H1 (cell line): ENCODE data around the gene PEX16. TPM values are rescaled to one million over a fixed set of nuclear protein-coding genes. Genes with fewer than 3 reads are reported as not detected.

Experiments
- ASH2L ChIP-seq: fragments of 200-600, 300-600 bp; sonication (generic); IDR thresholded peaks from one replicate; pipeline ENCODE4 v1.7.1; 2017; ENCODE audit warnings: low read length
- ATF2 ChIP-seq: IDR thresholded peaks from 2 replicates; pipeline ENCODE4 v1.6.1; 2012; ENCODE audit warnings: low read length, inconsistent platforms
- CREB1 ChIP-seq: IDR thresholded peaks from 2 replicates; pipeline ENCODE4 v1.6.1; 2012; ENCODE audit warnings: inconsistent platforms
- EGR1 ChIP-seq: IDR thresholded peaks from 2 replicates; pipeline ENCODE4 v1.6.1; 2011; ENCODE audit warnings: low read depth, low read length, borderline replicate concordance
- GABPA ChIP-seq: IDR thresholded peaks from 2 replicates; pipeline ENCODE4 v1.6.1; 2011; ENCODE audit warnings: mild to moderate bottlenecking, low read length, moderate library complexity, borderline replicate concordance; ENCODE audit not compliant: insufficient read depth
- KDM5A ChIP-seq: fragments of 200-600 bp; IDR thresholded peaks from 2 replicates; pipeline ENCODE4 v1.7.1; 2012; ENCODE audit warnings: mild to moderate bottlenecking, low read length, inconsistent platforms, mixed read lengths
- NANOG ChIP-seq: IDR thresholded peaks from 2 replicates; pipeline ENCODE4 v1.6.1; 2011; ENCODE audit warnings: low read length, low read depth, mild to moderate bottlenecking, inconsistent platforms; ENCODE audit not compliant: insufficient read depth, poor library complexity, severe bottlenecking
- POLR2A ChIP-seq, 2 experiments: IDR thresholded peaks; 1 replicate in 1 of 2; 2 replicates in 1 of 2; pipeline ENCODE4 v1.6.1; 2011; ENCODE audit warnings: low read depth in 2 of 2, low read length in 2 of 2, mild to moderate bottlenecking in 2 of 2; ENCODE audit errors: control extremely low read depth in 1 of 2
- POLR2AphosphoS5 ChIP-seq: IDR thresholded peaks from 2 replicates; pipeline ENCODE4 v1.6.1; 2011; ENCODE audit warnings: low read depth, low read length
- RBBP5 ChIP-seq: IDR thresholded peaks from 2 replicates; pipeline ENCODE4 v1.7.1; 2012; ENCODE audit warnings: low read depth, mild to moderate bottlenecking, inconsistent platforms, low read length, moderate library complexity, borderline replicate concordance
- SIN3A ChIP-seq, 2 experiments: IDR thresholded peaks in 1 of 2; conservative IDR thresholded peaks in 1 of 2; 2 replicates each; pipeline ENCODE4 v1.6.1; 2011 to 2012; ENCODE audit warnings: low read length in 2 of 2, improper control_type of control experiment in 1 of 2, low read depth in 1 of 2, mild to moderate bottlenecking in 1 of 2
- SIX5 ChIP-seq: IDR thresholded peaks from 2 replicates; pipeline ENCODE4 v1.6.1; 2011; ENCODE audit warnings: mild to moderate bottlenecking, low read depth, low read length
- TAF1 ChIP-seq: IDR thresholded peaks from 2 replicates; pipeline ENCODE4 v1.6.1; 2011; ENCODE audit warnings: mild to moderate bottlenecking, low read depth, low read length
- TAF7 ChIP-seq: optimal IDR thresholded peaks from 2 replicates; pipeline ENCODE3; 2011; ENCODE audit warnings: low read depth, mild to moderate bottlenecking, inconsistent platforms, low read length, moderate library complexity, borderline replicate concordance
- TCF12 ChIP-seq: IDR thresholded peaks from 2 replicates; pipeline ENCODE4 v1.6.1; 2011; ENCODE audit warnings: low read depth, mild to moderate bottlenecking, low read length
- TEAD4 ChIP-seq: IDR thresholded peaks from 2 replicates; pipeline ENCODE4 v1.6.1; 2012; ENCODE audit warnings: low read depth, low read length, inconsistent platforms, mixed read lengths
- polyA plus RNA-seq, 7 experiments: library from polyadenylated mRNA; depleted of rRNA in 3 of 7; stranded (reverse) in 5 of 7; unstranded in 2 of 7; fragments of >200 nt in 5 of 7; fragments of 200-250 nt in 2 of 7; gene quantifications; 1 replicate in 5 of 7; 2 replicates in 1 of 7; 4 replicates in 1 of 7; pipeline versions ENCODE4 v1.2.1 to v1.2.3, GENCODE V29; 2011 to 2013; ENCODE audit warnings: missing spikeins in 2 of 7, mixed read lengths in 2 of 7
- total RNA-seq: library from RNA; stranded (reverse); fragmentation: NEBNext Ultra II Directional; extraction: Animal tissue kit (Norgen Biotek cat#: 25700); gene quantifications from 2 replicates; pipeline ENCODE4 v1.2.1, GENCODE V29; 2021
- TF ChIP-seq, protein P1 (sequence below): IDR thresholded peaks from 2 replicates; pipeline ENCODE4 v1.6.1; 2012; ENCODE audit warnings: inconsistent platforms

Gene PEX16
- total and polyA plus RNA-seq, 2 of the 8 experiments (the other 6 are each of a cell fraction or from before 2014, with no cell fraction given), result 29.2 to 36.0 TPM

- TF ChIP-seq RBBP5 (no peak; the same call in 1 of the 2 replicates), POLR2AphosphoS5 (peak; percentile 54; the same call in 1 of the 2 replicates), EGR1 (no peak), CREB1 (peak; percentile 59), NANOG (no peak), TCF12 (peak; percentile 97), KDM5A (no peak), POLR2A (IDR thresholded peaks at IDR 0.05; ENCODE audit: control extremely low read depth in 1 of 2, low read depth in 2 of 2, low read length in 2 of 2) (peak in 1 of 2 experiments; percentile 88; a peak in 2 of 3 replicates), SIX5 (no peak), TAF7 (peak; percentile 74), TAF1 (peak; percentile 72), ATF2 (no peak), SIN3A (conservative IDR thresholded peaks at IDR 0.05 in 1 of 2, IDR thresholded peaks at IDR 0.05 in 1 of 2; ENCODE audit: low read depth in 1 of 2, low read length in 2 of 2) (peak in 1 of 2 experiments; percentile 19; a peak in 1 of 4 replicates), TEAD4 (peak; percentile 95), GABPA (no peak; the same call in none of the 2 replicates), ASH2L (peak; percentile 28)
- TF ChIP-seq, protein P1, sequence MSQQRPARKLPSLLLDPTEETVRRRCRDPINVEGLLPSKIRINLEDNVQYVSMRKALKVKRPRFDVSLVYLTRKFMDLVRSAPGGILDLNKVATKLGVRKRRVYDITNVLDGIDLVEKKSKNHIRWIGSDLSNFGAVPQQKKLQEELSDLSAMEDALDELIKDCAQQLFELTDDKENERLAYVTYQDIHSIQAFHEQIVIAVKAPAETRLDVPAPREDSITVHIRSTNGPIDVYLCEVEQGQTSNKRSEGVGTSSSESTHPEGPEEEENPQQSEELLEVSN, result peak; percentile 58; the same call in 1 of the 2 replicates
Observed at GRCh38 chr11:45921561-45922424, 4.1 kb upstream of the PEX16 start (continued).
